HG03558 (cell line): ENCODE results near the gene CLEC16A.
A peak's percentile ranks its signal among the peaks of the same experiment; 100 is the strongest.
"Not testable (repeated sequence)": the region's sequence is repeated elsewhere in the genome, so short reads cannot be mapped to it uniquely, and the experiment has no call there.

Experiments used
- ATAC-seq: cut with Tn5 transposase; IDR thresholded peaks from one replicate; pipeline ENCODE4 v1.9.1; 2021; ENCODE audit warnings: moderate number of reproducible peaks; ENCODE audit not compliant: unreplicated experiment; ENCODE audit errors: extremely low read depth

Gene CLEC16A

DNA sequence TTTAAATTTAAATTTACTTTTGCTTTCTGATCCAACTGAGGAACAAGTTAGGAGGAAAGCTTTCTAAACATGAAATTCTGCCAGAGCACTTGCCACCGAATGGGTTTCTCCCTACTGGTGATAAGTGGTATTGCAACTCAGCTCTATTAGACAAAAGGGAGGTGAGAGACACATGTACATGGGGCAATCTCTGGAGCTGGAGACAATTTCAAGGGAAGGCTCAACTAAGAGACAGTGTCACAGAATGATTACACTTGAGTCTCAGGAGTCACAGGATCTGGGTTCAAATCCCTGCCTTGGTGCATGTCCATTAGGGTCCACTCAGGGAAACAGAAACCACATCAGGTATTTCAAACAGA, 274.2 kb downstream of the CLEC16A start:
- no peak for ATAC-seq

GRCh38 chr16:11219178-11219577, 274.8 kb downstream of the CLEC16A start:
- ATAC-seq, result no peak

- ATAC-seq, result not testable (repeated sequence)
These were observed 276.1 kb downstream of the CLEC16A start for GRCh38 chr16:11220507-11220906.

DNA sequence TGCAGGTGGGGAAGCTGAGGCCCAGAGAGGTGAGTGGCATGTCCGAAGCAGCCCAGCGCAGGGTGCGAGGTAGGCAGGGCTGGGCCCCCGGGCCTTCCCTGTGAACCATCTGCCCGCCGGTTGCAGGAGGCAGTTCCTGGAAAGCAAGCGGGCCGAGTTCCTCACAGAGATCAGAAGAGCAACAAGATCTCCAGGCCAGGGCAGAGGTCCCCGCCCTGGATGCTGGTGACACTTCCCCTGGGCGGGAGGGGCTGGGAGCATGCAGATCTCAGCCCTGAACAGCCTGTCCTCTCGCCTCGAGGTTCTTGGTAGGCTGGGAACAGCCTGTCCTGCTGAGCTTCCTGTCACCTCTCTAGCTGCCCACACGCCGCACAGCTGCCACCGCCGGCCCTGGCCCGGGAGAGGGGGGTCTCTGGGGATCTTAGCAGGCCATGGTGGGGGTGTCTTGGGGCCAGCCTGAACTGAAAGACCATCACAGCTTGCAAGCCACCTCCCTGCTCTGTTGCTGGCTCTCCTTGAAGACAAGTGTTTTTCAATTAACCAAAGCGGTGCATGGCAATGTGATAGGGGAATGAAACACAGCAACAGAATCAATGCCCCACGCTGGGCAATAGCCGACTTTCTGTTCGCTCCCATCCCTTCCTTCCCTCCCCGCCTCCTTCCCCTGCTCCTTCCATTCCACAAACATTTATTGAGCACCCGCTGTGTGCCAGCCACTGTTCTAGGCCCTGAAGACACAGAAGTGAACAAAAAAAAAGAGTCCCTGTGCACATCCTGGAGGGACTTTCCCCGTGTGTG, 279.9 kb downstream of the CLEC16A start:
- ATAC-seq, result no peak

GRCh38 chr16:11224894-11225676, 280.7 kb downstream of the CLEC16A start:
- ATAC-seq, result peak; percentile 79

DNA sequence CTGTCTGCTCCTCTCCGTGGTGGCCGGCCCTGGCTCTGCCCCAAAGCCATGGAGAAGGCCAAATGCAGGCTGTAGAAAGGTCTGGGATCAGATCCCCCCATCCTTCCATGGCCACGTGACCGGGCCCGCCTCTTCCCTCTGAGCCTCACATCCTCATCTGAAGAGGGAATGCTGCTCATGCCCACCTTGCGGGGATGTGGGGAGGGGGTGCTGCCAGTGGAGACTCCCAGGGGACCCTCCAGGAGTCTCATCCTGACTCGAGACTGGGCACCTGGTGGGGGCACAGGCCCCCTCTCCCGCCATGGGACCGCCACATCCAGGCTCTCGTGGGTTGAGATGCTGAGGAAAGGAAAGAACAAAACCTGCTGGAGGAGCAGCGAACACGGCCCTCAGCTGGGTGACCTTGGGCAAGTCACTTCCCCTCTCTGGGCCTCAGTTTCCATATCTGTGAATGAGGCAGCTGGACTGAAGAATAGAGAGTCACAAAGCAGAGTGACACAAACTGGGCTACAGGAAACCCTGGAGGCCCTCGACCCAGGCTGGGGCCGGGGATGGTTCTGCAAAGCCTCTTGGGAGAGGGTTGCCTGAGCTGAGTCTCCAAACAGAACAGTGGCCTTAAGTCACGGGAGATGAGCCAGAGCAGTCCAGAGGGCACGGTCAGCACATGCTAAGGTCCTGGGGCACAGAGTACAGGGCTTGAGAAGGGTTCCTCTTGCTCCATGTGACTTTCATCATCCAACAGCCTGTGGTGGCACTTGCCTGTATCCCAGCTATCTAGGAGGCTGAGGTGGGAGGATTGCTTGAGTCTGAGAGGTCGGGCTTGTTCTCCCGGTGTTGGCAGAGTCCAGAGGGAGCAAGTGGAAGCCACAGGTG, 281.5 kb downstream of the CLEC16A start:
- ATAC-seq, result no peak

GRCh38 chr16:11229432-11229831, 285.1 kb downstream of the CLEC16A start:
- no peak for ATAC-seq

- ATAC-seq, result no peak
These were observed 285.5 kb downstream of the CLEC16A start for GRCh38 chr16:11229906-11230305.

GRCh38 chr16:11231367-11231970, 287.1 kb downstream of the CLEC16A start:
- ATAC-seq, result no peak
